GM12878 (cell line): ENCODE data around the gene SEMA4A.
A peak's percentile ranks its signal among the peaks of the same experiment; 100 is the strongest.

Source experiments
- CHD1 ChIP-seq: IDR thresholded peaks from 2 replicates; pipeline ENCODE4 v1.6.1; 2012; ENCODE audit warnings: low read depth, low read length, improper control_type of control experiment
- EZH2 ChIP-seq: IDR thresholded peaks from 2 replicates; pipeline ENCODE4 v1.6.1; 2012; ENCODE audit warnings: low read depth, mild to moderate bottlenecking, control low read depth, inconsistent platforms, low read length, borderline replicate concordance; ENCODE audit not compliant: control insufficient read depth
- FOXM1 ChIP-seq: IDR thresholded peaks from 2 replicates; pipeline ENCODE4 v1.6.1; 2012; ENCODE audit warnings: low read depth, mild to moderate bottlenecking, inconsistent platforms, low read length, moderate library complexity
- NFYA ChIP-seq: IDR thresholded peaks from 2 replicates; pipeline ENCODE4 v1.6.1; 2011; ENCODE audit warnings: low read depth, mild to moderate bottlenecking, low read length, improper control_type of control experiment, borderline replicate concordance
- SIN3A ChIP-seq: IDR thresholded peaks from 2 replicates; pipeline ENCODE4 v1.6.1; 2012; ENCODE audit warnings: low read depth, low read length, improper control_type of control experiment
- SIX5 ChIP-seq: IDR thresholded peaks from 2 replicates; pipeline ENCODE4 v1.6.1; 2011; ENCODE audit warnings: mild to moderate bottlenecking, low read depth, low read length, moderate library complexity; ENCODE audit not compliant: severe bottlenecking
- ZNF217 ChIP-seq: fragments of 450-650 bp; IDR thresholded peaks from 2 replicates; pipeline ENCODE4 v1.6.1; 2017; ENCODE audit warnings: antibody characterized with exemption, mild to moderate bottlenecking
- TF ChIP-seq, protein P1 (sequence below), 3 experiments: IDR thresholded peaks in 2 of 3; conservative IDR thresholded peaks in 1 of 3; 2 replicates each; pipeline ENCODE4 v1.5.1; 2011; ENCODE audit warnings: low read depth in 3 of 3, low read length in 3 of 3, mild to moderate bottlenecking in 3 of 3, control low read depth in 2 of 3, moderate library complexity in 2 of 3, inconsistent platforms in 1 of 3, mixed read lengths in 1 of 3; ENCODE audit not compliant: control insufficient read depth in 2 of 3, insufficient read depth in 1 of 3; ENCODE audit errors: extremely low read depth in 1 of 3
- TF ChIP-seq, protein P2 (sequence below): fragments of 450-650 bp; IDR thresholded peaks from 2 replicates; pipeline ENCODE4 v1.6.1; 2017; ENCODE audit warnings: mild to moderate bottlenecking, moderate library complexity
- TF ChIP-seq, protein P3 (sequence below): fragments of 450-650 bp; IDR thresholded peaks from 2 replicates; pipeline ENCODE4 v1.6.1; 2014; ENCODE audit warnings: mild to moderate bottlenecking

DNA sequence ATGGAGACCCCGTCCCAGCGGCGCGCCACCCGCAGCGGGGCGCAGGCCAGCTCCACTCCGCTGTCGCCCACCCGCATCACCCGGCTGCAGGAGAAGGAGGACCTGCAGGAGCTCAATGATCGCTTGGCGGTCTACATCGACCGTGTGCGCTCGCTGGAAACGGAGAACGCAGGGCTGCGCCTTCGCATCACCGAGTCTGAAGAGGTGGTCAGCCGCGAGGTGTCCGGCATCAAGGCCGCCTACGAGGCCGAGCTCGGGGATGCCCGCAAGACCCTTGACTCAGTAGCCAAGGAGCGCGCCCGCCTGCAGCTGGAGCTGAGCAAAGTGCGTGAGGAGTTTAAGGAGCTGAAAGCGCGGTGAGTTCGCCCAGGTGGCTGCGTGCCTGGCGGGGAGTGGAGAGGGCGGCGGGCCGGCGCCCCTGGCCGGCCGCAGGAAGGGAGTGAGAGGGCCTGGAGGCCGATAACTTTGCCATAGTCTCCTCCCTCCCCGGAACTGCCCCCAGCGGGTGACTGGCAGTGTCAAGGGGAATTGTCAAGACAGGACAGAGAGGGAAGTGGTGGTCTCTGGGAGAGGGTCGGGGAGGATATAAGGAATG lies 38.4 kb upstream of the SEMA4A start:
- TF ChIP-seq, protein P1, sequence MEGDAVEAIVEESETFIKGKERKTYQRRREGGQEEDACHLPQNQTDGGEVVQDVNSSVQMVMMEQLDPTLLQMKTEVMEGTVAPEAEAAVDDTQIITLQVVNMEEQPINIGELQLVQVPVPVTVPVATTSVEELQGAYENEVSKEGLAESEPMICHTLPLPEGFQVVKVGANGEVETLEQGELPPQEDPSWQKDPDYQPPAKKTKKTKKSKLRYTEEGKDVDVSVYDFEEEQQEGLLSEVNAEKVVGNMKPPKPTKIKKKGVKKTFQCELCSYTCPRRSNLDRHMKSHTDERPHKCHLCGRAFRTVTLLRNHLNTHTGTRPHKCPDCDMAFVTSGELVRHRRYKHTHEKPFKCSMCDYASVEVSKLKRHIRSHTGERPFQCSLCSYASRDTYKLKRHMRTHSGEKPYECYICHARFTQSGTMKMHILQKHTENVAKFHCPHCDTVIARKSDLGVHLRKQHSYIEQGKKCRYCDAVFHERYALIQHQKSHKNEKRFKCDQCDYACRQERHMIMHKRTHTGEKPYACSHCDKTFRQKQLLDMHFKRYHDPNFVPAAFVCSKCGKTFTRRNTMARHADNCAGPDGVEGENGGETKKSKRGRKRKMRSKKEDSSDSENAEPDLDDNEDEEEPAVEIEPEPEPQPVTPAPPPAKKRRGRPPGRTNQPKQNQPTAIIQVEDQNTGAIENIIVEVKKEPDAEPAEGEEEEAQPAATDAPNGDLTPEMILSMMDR (IDR thresholded peaks at IDR 0.05 in 2 of 3, conservative IDR thresholded peaks at IDR 0.05 in 1 of 3; ENCODE audit: control insufficient read depth in 2 of 3, extremely low read depth in 1 of 3, insufficient read depth in 1 of 3, low read depth in 3 of 3, low read length in 3 of 3): no peak
- TF ChIP-seq EZH2 (no peak), SIX5 (no peak), CHD1 (peak; percentile 23; the same call in 1 of the 2 replicates), FOXM1 (no peak), ZNF217 (no peak), SIN3A (no peak), NFYA (no peak)
- TF ChIP-seq, protein P2, sequence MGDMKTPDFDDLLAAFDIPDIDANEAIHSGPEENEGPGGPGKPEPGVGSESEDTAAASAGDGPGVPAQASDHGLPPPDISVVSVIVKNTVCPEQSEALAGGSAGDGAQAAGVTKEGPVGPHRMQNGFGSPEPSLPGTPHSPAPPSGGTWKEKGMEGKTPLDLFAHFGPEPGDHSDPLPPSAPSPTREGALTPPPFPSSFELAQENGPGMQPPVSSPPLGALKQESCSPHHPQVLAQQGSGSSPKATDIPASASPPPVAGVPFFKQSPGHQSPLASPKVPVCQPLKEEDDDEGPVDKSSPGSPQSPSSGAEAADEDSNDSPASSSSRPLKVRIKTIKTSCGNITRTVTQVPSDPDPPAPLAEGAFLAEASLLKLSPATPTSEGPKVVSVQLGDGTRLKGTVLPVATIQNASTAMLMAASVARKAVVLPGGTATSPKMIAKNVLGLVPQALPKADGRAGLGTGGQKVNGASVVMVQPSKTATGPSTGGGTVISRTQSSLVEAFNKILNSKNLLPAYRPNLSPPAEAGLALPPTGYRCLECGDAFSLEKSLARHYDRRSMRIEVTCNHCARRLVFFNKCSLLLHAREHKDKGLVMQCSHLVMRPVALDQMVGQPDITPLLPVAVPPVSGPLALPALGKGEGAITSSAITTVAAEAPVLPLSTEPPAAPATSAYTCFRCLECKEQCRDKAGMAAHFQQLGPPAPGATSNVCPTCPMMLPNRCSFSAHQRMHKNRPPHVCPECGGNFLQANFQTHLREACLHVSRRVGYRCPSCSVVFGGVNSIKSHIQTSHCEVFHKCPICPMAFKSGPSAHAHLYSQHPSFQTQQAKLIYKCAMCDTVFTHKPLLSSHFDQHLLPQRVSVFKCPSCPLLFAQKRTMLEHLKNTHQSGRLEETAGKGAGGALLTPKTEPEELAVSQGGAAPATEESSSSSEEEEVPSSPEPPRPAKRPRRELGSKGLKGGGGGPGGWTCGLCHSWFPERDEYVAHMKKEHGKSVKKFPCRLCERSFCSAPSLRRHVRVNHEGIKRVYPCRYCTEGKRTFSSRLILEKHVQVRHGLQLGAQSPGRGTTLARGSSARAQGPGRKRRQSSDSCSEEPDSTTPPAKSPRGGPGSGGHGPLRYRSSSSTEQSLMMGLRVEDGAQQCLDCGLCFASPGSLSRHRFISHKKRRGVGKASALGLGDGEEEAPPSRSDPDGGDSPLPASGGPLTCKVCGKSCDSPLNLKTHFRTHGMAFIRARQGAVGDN: 0 out of 2 replicates have a peak, but pooled peaks have one; percentile 7
- TF ChIP-seq, protein P3, sequence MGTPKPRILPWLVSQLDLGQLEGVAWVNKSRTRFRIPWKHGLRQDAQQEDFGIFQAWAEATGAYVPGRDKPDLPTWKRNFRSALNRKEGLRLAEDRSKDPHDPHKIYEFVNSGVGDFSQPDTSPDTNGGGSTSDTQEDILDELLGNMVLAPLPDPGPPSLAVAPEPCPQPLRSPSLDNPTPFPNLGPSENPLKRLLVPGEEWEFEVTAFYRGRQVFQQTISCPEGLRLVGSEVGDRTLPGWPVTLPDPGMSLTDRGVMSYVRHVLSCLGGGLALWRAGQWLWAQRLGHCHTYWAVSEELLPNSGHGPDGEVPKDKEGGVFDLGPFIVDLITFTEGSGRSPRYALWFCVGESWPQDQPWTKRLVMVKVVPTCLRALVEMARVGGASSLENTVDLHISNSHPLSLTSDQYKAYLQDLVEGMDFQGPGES: no peak
